Fibroblast of lung (primary cell): ENCODE results near the gene FBXL17. TPM values are rescaled to one million over a fixed set of nuclear protein-coding genes. Genes with fewer than 3 reads are reported as not detected.

Experiments
- DNase-seq, 2 donors: peaks; one replicate each; pipeline versions ENCODE4 v3.0.0 to v3.0.0-alpha.2; 2010; ENCODE audit warnings: low read depth in 2 of 2
- H2AFZ ChIP-seq: 2 replicates; pipeline ENCODE4 v1.5.1; 2012; ENCODE audit warnings: low read length, control low read depth, inconsistent platforms
- H3K27ac ChIP-seq: 2 replicates; pipeline ENCODE4 v1.5.1; 2011; ENCODE audit warnings: low read length, control low read depth; ENCODE audit not compliant: insufficient read depth
- H3K27me3 ChIP-seq: 2 replicates; pipeline ENCODE4 v1.5.1; 2011; ENCODE audit warnings: mild to moderate bottlenecking, low read length; ENCODE audit not compliant: control insufficient read depth, insufficient read depth
- H3K36me3 ChIP-seq: 2 replicates; pipeline ENCODE4 v1.5.1; 2011; ENCODE audit warnings: low read length; ENCODE audit not compliant: control insufficient read depth, insufficient read depth
- H3K4me1 ChIP-seq: 2 replicates; pipeline ENCODE4 v1.5.1; 2011; ENCODE audit warnings: low read length; ENCODE audit not compliant: control insufficient read depth, insufficient read depth; ENCODE audit errors: extremely low read depth
- H3K4me2 ChIP-seq: 2 replicates; pipeline ENCODE4 v1.5.1; 2011; ENCODE audit warnings: low read length, control low read depth; ENCODE audit not compliant: insufficient read depth; ENCODE audit errors: extremely low read depth
- H3K4me3 ChIP-seq, 4 experiments: fragments of 200-600 bp in 1 of 4; sonication (generic) in 1 of 4; replicated peaks in 1 of 4; 2 replicates each; pipeline ENCODE4 v1.5.1; 2011 to 2016; ENCODE audit warnings: low read length in 4 of 4, low read depth in 3 of 4, mild to moderate bottlenecking in 3 of 4, control low read depth in 2 of 4, inconsistent platforms in 1 of 4, mixed read lengths in 1 of 4; ENCODE audit not compliant: insufficient read depth in 1 of 4; ENCODE audit errors: control extremely low read depth in 1 of 4
- H3K79me2 ChIP-seq: 2 replicates; pipeline ENCODE4 v1.5.1; 2012; ENCODE audit warnings: mild to moderate bottlenecking, low read length, inconsistent platforms; ENCODE audit not compliant: control insufficient read depth, insufficient read depth
- H3K9ac ChIP-seq: 2 replicates; pipeline ENCODE4 v1.5.1; 2011; ENCODE audit warnings: mild to moderate bottlenecking, low read length, control low read depth; ENCODE audit not compliant: insufficient read depth
- H3K9me3 ChIP-seq: 2 replicates; pipeline ENCODE4 v1.5.1; 2012; ENCODE audit warnings: low read depth, low read length; ENCODE audit not compliant: control insufficient read depth, insufficient read depth
- H4K20me1 ChIP-seq: 2 replicates; pipeline ENCODE4 v1.5.1; 2011; ENCODE audit warnings: low read length; ENCODE audit not compliant: control insufficient read depth, insufficient read depth; ENCODE audit errors: extremely low read depth
- EZH2 ChIP-seq: IDR thresholded peaks from 2 replicates; pipeline ENCODE4 v1.5.1; 2012; ENCODE audit warnings: low read length, control low read depth, mild to moderate bottlenecking; ENCODE audit errors: missing control alignments
- polyA plus RNA-seq, 2 donors: library from polyadenylated mRNA; depleted of rRNA in 1 of 2; stranded (reverse) in 1 of 2; unstranded in 1 of 2; fragments of >200 nt; gene quantifications; 2 replicates each; pipeline ENCODE4 v1.2.1, GENCODE V29; 2011 to 2012; ENCODE audit warnings: missing spikeins in 1 of 2
- total RNA-seq: library from RNA; depleted of rRNA; stranded (reverse); fragments of >200 nt; gene quantifications from 2 replicates; pipeline ENCODE4 v1.2.1, GENCODE V29; 2014
- TF ChIP-seq, protein P1 (sequence below), 2 donors: IDR thresholded peaks in 1 of 2; conservative IDR thresholded peaks in 1 of 2; 1 replicate in 1 of 2; 2 replicates in 1 of 2; pipeline ENCODE4 v1.5.1; 2011 to 2012; ENCODE audit warnings: low read length in 2 of 2, control low read depth in 1 of 2, inconsistent platforms in 1 of 2, low read depth in 1 of 2, mild to moderate bottlenecking in 1 of 2

FBXL17 gene
- total and polyA plus RNA-seq, 2 donors (not counting 1 experiment from before 2014, with no cell fraction given) = 7.1 to 8.3 TPM

DNA sequence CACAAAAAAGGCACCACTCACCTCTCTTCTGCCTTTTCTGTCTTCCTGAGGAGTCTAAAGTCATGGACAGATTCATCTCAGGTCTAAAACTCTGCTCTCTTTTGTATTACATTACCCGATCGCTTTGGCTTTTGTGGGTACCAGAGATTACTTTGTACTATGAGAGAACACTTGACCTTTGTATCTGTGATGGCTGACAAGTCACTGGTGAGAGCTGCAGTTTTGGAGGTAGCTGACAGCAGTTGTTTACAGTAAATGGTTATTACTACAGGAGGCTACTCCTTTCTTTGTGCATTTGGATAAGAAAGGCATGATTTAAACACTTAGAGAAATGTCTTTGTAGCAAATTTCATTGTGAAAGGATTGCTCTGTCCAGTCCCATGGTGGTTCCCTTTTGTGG is 307.3 kb downstream of the FBXL17 start:
- H3K4me2 ChIP-seq = no peak overlapping the region
- no peak overlapping the region for H3K4me3 ChIP-seq
- no peak for TF ChIP-seq EZH2
- TF ChIP-seq, protein P1, sequence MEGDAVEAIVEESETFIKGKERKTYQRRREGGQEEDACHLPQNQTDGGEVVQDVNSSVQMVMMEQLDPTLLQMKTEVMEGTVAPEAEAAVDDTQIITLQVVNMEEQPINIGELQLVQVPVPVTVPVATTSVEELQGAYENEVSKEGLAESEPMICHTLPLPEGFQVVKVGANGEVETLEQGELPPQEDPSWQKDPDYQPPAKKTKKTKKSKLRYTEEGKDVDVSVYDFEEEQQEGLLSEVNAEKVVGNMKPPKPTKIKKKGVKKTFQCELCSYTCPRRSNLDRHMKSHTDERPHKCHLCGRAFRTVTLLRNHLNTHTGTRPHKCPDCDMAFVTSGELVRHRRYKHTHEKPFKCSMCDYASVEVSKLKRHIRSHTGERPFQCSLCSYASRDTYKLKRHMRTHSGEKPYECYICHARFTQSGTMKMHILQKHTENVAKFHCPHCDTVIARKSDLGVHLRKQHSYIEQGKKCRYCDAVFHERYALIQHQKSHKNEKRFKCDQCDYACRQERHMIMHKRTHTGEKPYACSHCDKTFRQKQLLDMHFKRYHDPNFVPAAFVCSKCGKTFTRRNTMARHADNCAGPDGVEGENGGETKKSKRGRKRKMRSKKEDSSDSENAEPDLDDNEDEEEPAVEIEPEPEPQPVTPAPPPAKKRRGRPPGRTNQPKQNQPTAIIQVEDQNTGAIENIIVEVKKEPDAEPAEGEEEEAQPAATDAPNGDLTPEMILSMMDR (conservative IDR thresholded peaks at IDR 0.05 in 1 of 2, IDR thresholded peaks at IDR 0.05 in 1 of 2; ENCODE audit: low read depth in 1 of 2, low read length in 2 of 2) = no peak
- H2AFZ ChIP-seq = no peak overlapping the region
- DNase-seq = peak in 1 of 2 donors; percentile 4
- H3K9ac ChIP-seq = no peak overlapping the region
- H4K20me1 ChIP-seq = no peaks in the 10 kb centered on the region
- no peak overlapping the region for H3K27ac ChIP-seq
- no peaks in the 10 kb centered on the region for H3K79me2 ChIP-seq
- no peaks in the 10 kb centered on the region for H3K36me3 ChIP-seq
- no peaks in the 10 kb centered on the region for H3K9me3 ChIP-seq
- no peaks in the 10 kb centered on the region for H3K4me1 ChIP-seq
- no peaks in the 10 kb centered on the region for H3K27me3 ChIP-seq

DNA sequence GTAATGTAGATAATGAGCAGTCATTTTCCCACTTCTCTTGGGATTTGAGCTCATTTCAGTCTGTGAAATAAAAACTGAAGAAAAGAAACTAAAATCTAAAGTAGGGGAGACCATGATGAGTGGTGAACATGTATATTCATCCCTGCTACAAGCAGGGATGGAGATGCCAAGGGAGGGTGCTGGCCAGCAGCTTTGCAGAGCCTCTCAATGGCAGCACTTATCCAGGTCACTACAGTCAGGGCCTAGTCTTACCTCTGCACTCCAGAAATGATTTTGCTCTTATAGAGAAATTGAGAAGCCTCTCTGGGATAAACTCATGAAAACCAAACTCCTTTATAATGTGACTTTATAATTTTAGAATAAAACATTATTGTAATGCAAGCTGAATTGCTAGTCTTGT is 317.6 kb downstream of the FBXL17 start:
- no peak overlapping the region for H3K27ac ChIP-seq

DNA sequence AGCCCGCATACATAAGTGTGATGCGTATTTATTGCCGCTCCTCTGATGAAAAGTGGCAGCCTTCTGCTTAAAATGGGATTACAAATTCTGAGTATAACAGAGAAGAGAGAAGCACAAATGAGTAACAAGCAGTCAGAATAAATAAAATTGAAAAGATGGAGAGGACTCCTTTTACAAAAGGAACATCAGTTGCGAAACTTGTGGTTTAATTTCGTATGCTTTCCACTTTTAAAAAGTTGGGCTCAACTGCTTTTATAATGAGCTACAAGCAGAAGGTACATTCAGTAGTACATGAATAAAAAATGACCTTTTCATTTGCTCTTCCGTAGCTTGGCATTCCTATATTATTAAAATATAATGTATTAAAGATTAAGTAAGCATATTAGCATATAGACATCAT is 320.0 kb downstream of the FBXL17 start:
- no peak overlapping the region for H3K4me3 ChIP-seq
- H3K9me3 ChIP-seq = no peaks in the 10 kb centered on the region
- H3K4me2 ChIP-seq = no peak overlapping the region
- H4K20me1 ChIP-seq = no peaks in the 10 kb centered on the region
- no peaks in the 10 kb centered on the region for H3K79me2 ChIP-seq
- no peaks in the 10 kb centered on the region for H3K36me3 ChIP-seq
- H2AFZ ChIP-seq = no peak overlapping the region
- no peaks in the 10 kb centered on the region for H3K4me1 ChIP-seq
- DNase-seq = peak; percentile 14 to 76
- no peak overlapping the region for H3K27ac ChIP-seq
- H3K27me3 ChIP-seq = no peaks in the 10 kb centered on the region
- H3K9ac ChIP-seq = no peak overlapping the region
- TF ChIP-seq, protein P1 (conservative IDR thresholded peaks at IDR 0.05 in 1 of 2, IDR thresholded peaks at IDR 0.05 in 1 of 2; ENCODE audit: low read depth in 1 of 2, low read length in 2 of 2) = no peak
- TF ChIP-seq EZH2 = no peak

More for the DNA sequence above, 317.6 kb downstream of the FBXL17 start:
- H3K9ac ChIP-seq = no peak overlapping the region
- no peaks in the 10 kb centered on the region for H4K20me1 ChIP-seq
- H3K9me3 ChIP-seq = no peaks in the 10 kb centered on the region
- no peaks in the 10 kb centered on the region for H3K4me1 ChIP-seq
- no peak overlapping the region for H2AFZ ChIP-seq
- H3K4me2 ChIP-seq = no peak overlapping the region
- H3K4me3 ChIP-seq = no peak overlapping the region
- no peaks in the 10 kb centered on the region for H3K79me2 ChIP-seq
- no peak for DNase-seq
- H3K36me3 ChIP-seq = no peaks in the 10 kb centered on the region
- TF ChIP-seq, protein P1 (conservative IDR thresholded peaks at IDR 0.05 in 1 of 2, IDR thresholded peaks at IDR 0.05 in 1 of 2; ENCODE audit: low read depth in 1 of 2, low read length in 2 of 2) = no peak
- TF ChIP-seq EZH2 = no peak
- H3K27me3 ChIP-seq = no peaks in the 10 kb centered on the region
